ENCODE data around the gene ATP2A2.

Gene ATP2A2

GRCh38 chr12:110342157-110342556 lies 61.1 kb downstream of the ATP2A2 start:
- no peak for TF ChIP-seq CTCF (conservative IDR thresholded peaks at IDR 0.05; ENCODE audit: low read depth, low read length)
- no peak for DNase-seq (ENCODE audit: low read depth)
- no peak overlapping the region for H3K4me3 ChIP-seq (ENCODE audit: low read length)

GRCh38 chr12:110343114-110343513 lies 62.1 kb downstream of the ATP2A2 start:
- H3K4me3 ChIP-seq (ENCODE audit: low read length): no peak overlapping the region
- TF ChIP-seq CTCF (conservative IDR thresholded peaks at IDR 0.05; ENCODE audit: low read depth, low read length): no peak
- DNase-seq (ENCODE audit: low read depth): no peak

- no peak overlapping the region for H3K4me3 ChIP-seq (ENCODE audit: low read length)
- DNase-seq (ENCODE audit: low read depth): no peak
- TF ChIP-seq CTCF (conservative IDR thresholded peaks at IDR 0.05; ENCODE audit: low read depth, low read length): no peak
Observed at GRCh38 chr12:110343736-110344555, 62.9 kb downstream of the ATP2A2 start.

GRCh38 chr12:110344657-110345056 lies 63.6 kb downstream of the ATP2A2 start:
- no peak for TF ChIP-seq CTCF (conservative IDR thresholded peaks at IDR 0.05; ENCODE audit: low read depth, low read length)
- no peak for DNase-seq (ENCODE audit: low read depth)
- H3K4me3 ChIP-seq (ENCODE audit: low read length): no peak overlapping the region

GRCh38 chr12:110345176-110345661 lies 64.2 kb downstream of the ATP2A2 start:
- no peak for TF ChIP-seq CTCF (conservative IDR thresholded peaks at IDR 0.05; ENCODE audit: low read depth, low read length)
- DNase-seq (ENCODE audit: low read depth): no peak
- no peak overlapping the region for H3K4me3 ChIP-seq (ENCODE audit: low read length)

GRCh38 chr12:110345963-110346362 lies 64.9 kb downstream of the ATP2A2 start:
- DNase-seq (ENCODE audit: low read depth): no peak
- no peak for TF ChIP-seq CTCF (conservative IDR thresholded peaks at IDR 0.05; ENCODE audit: low read depth, low read length)
- H3K4me3 ChIP-seq (ENCODE audit: low read length): no peak overlapping the region

- no peak for TF ChIP-seq CTCF (conservative IDR thresholded peaks at IDR 0.05; ENCODE audit: low read depth, low read length)
- no peak for DNase-seq (ENCODE audit: low read depth)
- H3K4me3 ChIP-seq (ENCODE audit: low read length): no peak overlapping the region
Observed at GRCh38 chr12:110347767-110348166, 66.7 kb downstream of the ATP2A2 start.
